HEK293 (cell line): ENCODE measurements around the gene BIN2.

Source experiments
- CTCF ChIA-PET: fragments of 350-600 bp; formaldehyde crosslinking; extraction: SDS; loops from one replicate; lab custom pipeline; 2021; ENCODE audit warnings: antibody characterized with exemption; lab: Yijun Ruan, JAX
- POLR2A ChIA-PET: fragments of 300-600 bp; formaldehyde crosslinking; extraction: SDS; loops from one replicate; lab custom pipeline; 2020; ENCODE audit warnings: antibody characterized with exemption, inconsistent platforms; lab: Yijun Ruan, JAX
- H3K27ac ChIP-seq: fragments of 200-500 bp; sonication (Bioruptor generic); 2 replicates; pipeline ENCODE4 v1.5.1; 2014; ENCODE audit warnings: low read depth, low read length, control low read depth, inconsistent platforms; ENCODE audit errors: extremely low read depth
- H3K36me3 ChIP-seq, 2 experiments: fragments of 200-500 bp in 1 of 2; sonication (Bioruptor generic) in 1 of 2; 1 replicate in 1 of 2; 2 replicates in 1 of 2; pipeline ENCODE4 v1.5.1; 2014 to 2017; ENCODE audit warnings: inconsistent platforms in 2 of 2, low read length in 2 of 2; ENCODE audit not compliant: control insufficient read depth in 2 of 2, insufficient read depth in 1 of 2
- H3K4me1 ChIP-seq: fragments of 200-500 bp; sonication (Bioruptor generic); 2 replicates; pipeline ENCODE4 v1.5.1; 2014; ENCODE audit warnings: mild to moderate bottlenecking, low read length, inconsistent platforms; ENCODE audit not compliant: control insufficient read depth, insufficient read depth
- H3K4me3 ChIP-seq: 2 replicates; pipeline ENCODE4 v1.5.1; 2011; ENCODE audit warnings: low read depth, mild to moderate bottlenecking, control low read depth, low read length, moderate library complexity
- H3K9me3 ChIP-seq: fragments of 200-500 bp; sonication (Bioruptor generic); 2 replicates; pipeline ENCODE4 v1.5.1; 2014; ENCODE audit warnings: low read depth, low read length, inconsistent platforms; ENCODE audit not compliant: control insufficient read depth, insufficient read depth
- ZNF121 ChIP-seq: fragments of 450-650 bp; formaldehyde crosslinking; IDR thresholded peaks from 2 replicates; pipeline ENCODE4 v1.5.1; 2016; ENCODE audit warnings: missing biosample characterization, missing genetic modification characterization
- ZNF184 ChIP-seq: fragments of 450-650 bp; IDR thresholded peaks from 2 replicates; pipeline ENCODE4 v1.5.1; 2018; ENCODE audit warnings: missing biosample characterization, mild to moderate bottlenecking, missing genetic modification characterization

Gene BIN2

GRCh38 chr12:51232642-51233041 is 91.3 kb downstream of the BIN2 start:
- Histone ChIP-seq H3K27ac (no peak overlapping the region), H3K36me3 (no peaks in the 10 kb centered on the region; a peak in 1 of 3 replicates), H3K4me1 (peaks cover 4% of the 10 kb centered on the region; the same call in 1 of the 2 replicates), H3K9me3 (no peaks in the 10 kb centered on the region), H3K4me3 (no peak overlapping the region)
- POLR2A ChIA-PET, result interaction anchor here (0.7 kb wide), 1 partner anchor 8 kb away, joined by 3 read pairs; no protein-coding TSS in a partner anchor
- CTCF ChIA-PET, result no interaction called here
- no peak for TF ChIP-seq ZNF121 (tag by site-specific recombination)
- TF ChIP-seq ZNF184 (tag by site-specific recombination), result peak; percentile 60; the same call in 1 of the 2 replicates
